Muscle of leg (tissue), 11 donors: ENCODE data around the gene MYO15A. TPM values are rescaled to one million over a fixed set of nuclear protein-coding genes. Genes with fewer than 3 reads are reported as not detected.

ENCODE experiments used
- DNase-seq: peaks from one replicate; pipeline ENCODE4 v3.0.0; 2013
- H3K27ac ChIP-seq: one replicate; pipeline ENCODE4 v1.5.1; 2013; ENCODE audit warnings: mild to moderate bottlenecking, low read length, control low read depth
- H3K27me3 ChIP-seq: one replicate; pipeline ENCODE4 v1.6.1; 2013; ENCODE audit warnings: low read length; ENCODE audit not compliant: control insufficient read depth, insufficient read depth
- H3K36me3 ChIP-seq: one replicate; pipeline ENCODE4 v1.6.1; 2013; ENCODE audit warnings: low read length; ENCODE audit not compliant: control insufficient read depth, insufficient read depth
- H3K4me1 ChIP-seq: one replicate; pipeline ENCODE4 v1.6.1; 2013; ENCODE audit warnings: low read length; ENCODE audit not compliant: control insufficient read depth, insufficient read depth
- H3K4me3 ChIP-seq: one replicate; pipeline ENCODE4 v1.5.1; 2013; ENCODE audit warnings: low read length, control low read depth
- H3K9me3 ChIP-seq: replicated peaks from 2 replicates; pipeline ENCODE4 v1.6.1; 2013; ENCODE audit warnings: low read depth, low read length; ENCODE audit not compliant: control insufficient read depth
- WGBS: methylation state at CpG from one replicate; pipeline ENCODE4 v1.1.5; 2013; ENCODE audit warnings: missing lambda C conversion rate; ENCODE audit not compliant: insufficient coverage; 5-methylcytosine and 5-hydroxymethylcytosine counted together
- polyA plus RNA-seq, 8 donors: library from polyadenylated mRNA; unstranded; fragments of 120-200 nt; gene quantifications; one replicate each; pipeline versions ENCODE4 v1.2.1 to v1.2.3, GENCODE V29; 2013; ENCODE audit warnings: inconsistent platforms in 1 of 8, low replicate concordance in 1 of 8; ENCODE audit not compliant: insufficient read length in 8 of 8, insufficient read depth in 1 of 8
- total RNA-seq: library from RNA; stranded (reverse); fragments of 120-200 nt; gene quantifications from one replicate; pipeline ENCODE4 v1.2.4, GENCODE V29; 2013

MYO15A gene
- total and polyA plus RNA-seq, 9 donors = 0.58 to 1.8 (median 1.2) TPM

DNA sequence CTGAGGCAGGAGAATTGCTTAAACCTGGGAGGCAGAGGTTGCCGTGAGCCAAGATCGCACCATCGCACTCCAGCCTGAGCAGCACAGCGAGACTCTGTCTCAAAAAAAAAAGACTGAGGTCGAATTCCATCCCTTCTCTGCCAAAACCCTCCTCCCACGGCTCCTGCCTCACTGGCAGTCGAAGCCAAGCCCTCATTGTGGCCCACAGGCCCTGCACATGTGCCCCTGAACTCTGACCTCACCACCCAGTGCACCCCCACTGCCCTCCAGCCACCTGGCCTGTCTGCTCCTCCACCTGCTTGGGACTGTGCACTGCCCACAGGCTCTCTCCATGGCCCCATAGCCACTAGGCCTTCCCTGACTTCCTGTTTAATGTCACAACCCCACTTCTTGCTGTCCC lies 7.0 kb downstream of the MYO15A start:
- Histone ChIP-seq H3K36me3 (no peaks in the 10 kb centered on the region), H3K4me3 (no peak overlapping the region), H3K9me3 (peaks cover 13% of the 10 kb centered on the region), H3K27me3 (no peaks in the 10 kb centered on the region), H3K4me1 (peaks cover 17% of the 10 kb centered on the region), H3K27ac (no peak overlapping the region)
- no peak for DNase-seq
- WGBS = 54% methylated on average over 7 of the region's 7 CpGs

DNA sequence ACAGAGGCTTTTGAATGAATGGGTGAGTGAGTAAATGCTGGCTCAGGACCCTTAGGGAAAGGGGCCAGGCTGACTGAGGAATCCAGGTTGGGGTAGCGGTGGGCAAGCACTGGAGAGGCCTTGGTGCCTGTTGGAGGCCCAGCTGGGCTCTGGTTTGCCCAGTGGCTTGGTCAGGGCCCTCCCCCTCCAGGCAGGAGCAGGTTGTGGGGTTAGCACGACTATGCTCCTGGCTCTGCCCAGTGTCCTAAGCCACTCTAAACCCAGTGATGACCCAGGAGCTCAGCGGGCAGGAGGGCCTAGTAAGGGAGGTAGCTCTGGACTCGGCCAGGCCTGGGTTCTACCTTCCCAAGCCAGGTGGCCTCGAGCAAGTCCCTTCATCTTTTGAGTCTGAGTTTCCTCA lies 7.5 kb downstream of the MYO15A start:
- no peak overlapping the region for H3K4me3 ChIP-seq
- H3K36me3 ChIP-seq = no peaks in the 10 kb centered on the region
- H3K9me3 ChIP-seq = peaks cover 13% of the 10 kb centered on the region
- no peaks in the 10 kb centered on the region for H3K27me3 ChIP-seq
- no peak overlapping the region for H3K27ac ChIP-seq
- 89% methylated on average over 4 of the region's 5 CpGs for WGBS
- DNase-seq = no peak
- H3K4me1 ChIP-seq = peaks cover 17% of the 10 kb centered on the region

DNA sequence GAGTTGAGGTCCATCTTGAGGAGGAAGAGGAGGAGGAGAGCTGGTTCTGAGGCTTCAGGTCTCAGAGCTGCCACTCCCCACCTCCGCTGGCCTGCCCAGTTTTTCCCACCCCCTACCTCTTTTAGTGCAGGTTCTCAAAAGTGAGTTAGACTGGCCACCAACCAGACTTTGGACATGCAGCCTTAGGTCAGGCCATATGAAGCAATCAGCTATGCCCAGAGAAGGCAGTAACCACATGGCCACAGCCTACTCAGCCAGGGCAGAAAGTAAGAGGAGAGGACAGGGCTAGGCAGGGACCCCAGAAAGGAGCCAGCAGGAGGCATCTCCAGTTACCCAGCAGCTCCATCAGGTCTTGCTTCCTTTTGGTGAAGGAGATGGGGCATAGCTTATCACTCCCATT lies 9.0 kb downstream of the MYO15A start:
- Histone ChIP-seq H3K9me3 (peaks cover 13% of the 10 kb centered on the region), H3K4me3 (no peak overlapping the region), H3K4me1 (peaks cover 18% of the 10 kb centered on the region), H3K27me3 (no peaks in the 10 kb centered on the region), H3K36me3 (no peaks in the 10 kb centered on the region), H3K27ac (peak overlapping the region; percentile 3)
- no peak for DNase-seq
- WGBS = no CpG with 5 or more reads among the region's 1 CpG

DNA sequence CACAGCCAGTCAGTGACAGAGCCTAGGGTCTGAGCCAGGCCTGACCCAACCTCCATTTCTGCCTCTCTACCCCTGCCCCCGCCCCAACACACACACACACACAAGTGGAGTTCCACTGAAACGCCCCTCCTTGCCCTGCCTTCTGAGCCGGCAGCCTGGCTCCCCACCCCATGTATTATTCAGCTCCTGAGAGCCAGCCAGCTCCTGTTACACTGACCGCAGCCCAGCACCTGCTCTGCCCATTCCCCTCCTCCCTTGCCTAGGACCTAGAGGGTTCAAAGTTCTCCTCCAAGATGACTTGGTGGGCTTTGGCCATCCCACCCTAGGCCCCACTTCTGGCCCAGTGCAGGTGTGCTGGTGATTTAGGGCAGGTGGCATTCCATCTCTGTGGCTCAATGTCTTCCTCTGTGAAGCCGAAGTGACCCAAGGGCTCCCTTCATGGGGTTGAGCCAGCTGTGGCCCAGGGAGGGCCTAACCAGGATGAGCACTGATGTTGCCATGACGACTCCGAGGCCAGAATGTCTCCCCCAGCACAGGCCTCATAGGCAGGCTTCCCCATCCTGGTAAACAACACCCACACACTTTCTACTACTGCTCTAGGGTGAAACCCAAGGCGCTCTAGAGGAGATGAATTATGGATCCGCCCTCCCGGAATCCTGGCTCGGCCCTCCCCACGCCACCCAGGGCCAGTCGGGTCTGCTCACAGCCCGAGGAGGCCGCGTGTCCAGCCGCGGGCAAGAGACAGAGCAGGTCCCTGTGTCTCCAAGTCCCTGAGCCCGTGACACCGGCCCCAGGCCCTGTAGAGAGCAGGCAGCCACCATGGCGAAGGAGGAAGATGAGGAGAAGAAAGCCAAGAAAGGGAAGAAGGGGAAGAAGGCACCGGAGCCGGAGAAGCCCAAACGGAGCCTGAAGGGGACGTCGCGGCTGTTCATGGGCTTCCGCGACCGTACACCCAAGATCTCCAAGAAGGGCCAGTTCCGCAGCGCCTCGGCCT lies 9.7 kb downstream of the MYO15A start:
- peak overlapping the region; percentile 3 for H3K27ac ChIP-seq
- no peaks in the 10 kb centered on the region for H3K36me3 ChIP-seq
- H3K4me3 ChIP-seq = no peak overlapping the region
- peaks cover 13% of the 10 kb centered on the region for H3K9me3 ChIP-seq
- no peak for DNase-seq
- peaks cover 25% of the 10 kb centered on the region for H3K4me1 ChIP-seq
- 82% methylated on average over 33 of the region's 33 CpGs for WGBS
- H3K27me3 ChIP-seq = no peaks in the 10 kb centered on the region

DNA sequence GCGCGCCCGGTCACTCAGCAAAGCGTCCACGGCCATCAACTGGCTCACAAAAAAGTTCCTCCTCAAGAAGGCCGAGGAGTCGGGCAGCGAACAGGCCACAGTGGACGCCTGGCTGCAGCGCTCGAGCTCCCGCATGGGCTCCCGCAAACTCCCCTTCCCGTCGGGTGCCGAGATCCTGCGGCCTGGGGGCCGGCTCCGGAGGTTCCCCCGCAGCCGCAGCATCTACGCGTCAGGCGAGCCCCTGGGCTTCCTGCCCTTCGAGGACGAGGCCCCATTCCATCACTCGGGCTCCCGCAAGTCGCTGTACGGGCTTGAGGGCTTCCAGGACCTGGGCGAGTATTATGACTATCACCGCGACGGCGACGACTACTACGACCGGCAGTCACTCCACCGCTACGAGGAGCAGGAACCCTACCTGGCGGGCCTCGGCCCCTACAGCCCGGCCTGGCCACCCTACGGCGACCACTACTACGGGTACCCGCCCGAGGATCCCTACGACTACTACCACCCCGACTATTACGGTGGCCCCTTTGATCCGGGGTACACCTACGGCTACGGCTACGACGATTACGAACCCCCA lies 10.7 kb downstream of the MYO15A start:
- H3K27ac ChIP-seq = no peak overlapping the region
- H3K4me1 ChIP-seq = peaks cover 33% of the 10 kb centered on the region
- DNase-seq = no peak
- 98% methylated on average over 57 of the region's 57 CpGs for WGBS
- H3K27me3 ChIP-seq = no peaks in the 10 kb centered on the region
- no peak overlapping the region for H3K4me3 ChIP-seq
- H3K9me3 ChIP-seq = peaks cover 13% of the 10 kb centered on the region
- no peaks in the 10 kb centered on the region for H3K36me3 ChIP-seq

DNA sequence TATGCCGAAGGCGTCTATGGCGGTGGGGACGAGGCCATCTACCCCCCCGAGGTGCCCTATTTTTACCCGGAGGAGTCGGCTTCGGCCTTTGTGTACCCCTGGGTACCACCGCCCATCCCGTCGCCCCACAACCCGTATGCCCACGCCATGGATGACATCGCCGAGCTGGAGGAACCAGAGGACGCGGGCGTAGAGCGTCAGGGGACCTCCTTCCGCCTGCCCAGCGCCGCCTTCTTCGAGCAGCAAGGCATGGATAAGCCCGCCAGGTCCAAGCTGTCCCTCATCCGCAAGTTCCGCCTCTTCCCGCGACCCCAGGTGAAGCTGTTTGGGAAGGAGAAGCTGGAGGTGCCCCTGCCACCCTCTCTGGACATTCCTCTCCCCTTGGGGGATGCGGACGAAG lies 11.4 kb downstream of the MYO15A start:
- WGBS = 99% methylated on average over 26 of the region's 30 CpGs
- Histone ChIP-seq H3K36me3 (no peaks in the 10 kb centered on the region), H3K27me3 (no peaks in the 10 kb centered on the region)

DNA sequence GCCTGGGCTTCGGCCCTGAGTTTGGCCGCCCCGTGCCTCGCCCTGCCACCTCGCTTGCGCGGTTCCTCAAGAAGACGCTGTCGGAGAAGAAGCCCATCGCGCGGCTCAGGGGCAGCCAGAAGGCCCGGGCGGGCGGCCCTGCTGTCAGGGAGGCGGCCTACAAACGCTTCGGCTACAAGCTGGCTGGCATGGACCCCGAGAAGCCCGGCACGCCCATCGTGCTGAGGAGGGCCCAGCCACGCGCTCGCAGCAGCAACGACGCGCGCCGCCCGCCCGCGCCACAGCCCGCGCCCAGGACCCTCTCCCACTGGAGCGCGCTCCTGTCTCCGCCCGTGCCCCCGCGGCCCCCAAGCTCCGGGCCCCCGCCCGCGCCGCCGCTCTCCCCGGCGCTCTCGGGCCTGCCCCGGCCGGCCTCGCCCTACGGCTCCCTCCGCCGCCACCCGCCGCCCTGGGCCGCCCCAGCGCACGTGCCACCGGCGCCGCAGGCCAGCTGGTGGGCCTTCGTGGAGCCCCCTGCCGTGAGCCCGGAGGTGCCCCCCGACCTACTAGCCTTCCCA lies 12.0 kb downstream of the MYO15A start:
- H3K36me3 ChIP-seq = no peaks in the 10 kb centered on the region
- H3K4me3 ChIP-seq = no peak overlapping the region
- no peak overlapping the region for H3K27ac ChIP-seq
- no peaks in the 10 kb centered on the region for H3K27me3 ChIP-seq
- peaks cover 38% of the 10 kb centered on the region for H3K4me1 ChIP-seq
- DNase-seq = no peak
- 76% methylated on average over 52 of the region's 68 CpGs for WGBS
- peaks cover 13% of the 10 kb centered on the region for H3K9me3 ChIP-seq

More for the DNA sequence above, 11.4 kb downstream of the MYO15A start:
- Histone ChIP-seq H3K4me1 (peaks cover 38% of the 10 kb centered on the region), H3K27ac (no peak overlapping the region), H3K4me3 (no peak overlapping the region), H3K9me3 (peaks cover 13% of the 10 kb centered on the region)
- DNase-seq = no peak

DNA sequence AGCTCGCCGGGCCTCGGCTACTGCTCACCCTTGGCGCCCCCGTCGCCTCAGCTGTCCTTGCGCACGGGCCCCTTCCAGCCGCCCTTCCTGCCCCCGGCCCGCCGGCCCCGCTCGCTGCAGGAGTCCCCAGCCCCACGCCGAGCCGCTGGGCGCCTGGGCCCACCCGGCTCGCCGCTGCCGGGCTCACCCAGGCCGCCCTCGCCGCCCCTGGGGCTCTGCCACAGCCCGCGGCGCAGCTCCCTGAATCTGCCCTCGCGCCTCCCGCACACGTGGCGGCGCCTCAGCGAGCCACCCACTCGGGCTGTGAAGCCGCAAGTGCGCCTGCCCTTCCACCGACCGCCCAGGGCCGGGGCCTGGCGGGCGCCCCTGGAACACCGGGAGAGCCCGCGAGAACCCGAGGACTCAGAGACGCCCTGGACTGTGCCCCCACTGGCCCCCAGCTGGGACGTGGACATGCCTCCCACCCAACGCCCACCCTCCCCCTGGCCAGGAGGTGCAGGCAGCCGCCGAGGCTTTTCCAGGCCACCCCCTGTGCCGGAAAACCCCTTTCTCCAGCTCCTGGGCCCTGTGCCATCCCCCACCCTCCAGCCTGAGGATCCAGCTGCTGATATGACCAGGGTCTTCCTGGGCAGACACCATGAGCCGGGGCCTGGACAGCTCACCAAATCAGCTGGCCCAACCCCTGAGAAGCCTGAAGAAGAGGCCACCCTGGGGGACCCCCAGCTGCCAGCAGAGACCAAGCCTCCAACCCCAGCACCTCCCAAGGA lies 12.8 kb downstream of the MYO15A start:
- H3K9me3 ChIP-seq = peaks cover 13% of the 10 kb centered on the region
- peaks cover 38% of the 10 kb centered on the region for H3K4me1 ChIP-seq
- WGBS = 87% methylated on average over 54 of the region's 54 CpGs
- H3K27ac ChIP-seq = no peak overlapping the region
- peaks cover under 1% of the 10 kb centered on the region for H3K27me3 ChIP-seq
- DNase-seq = no peak
- no peak overlapping the region for H3K4me3 ChIP-seq
- H3K36me3 ChIP-seq = no peaks in the 10 kb centered on the region

DNA sequence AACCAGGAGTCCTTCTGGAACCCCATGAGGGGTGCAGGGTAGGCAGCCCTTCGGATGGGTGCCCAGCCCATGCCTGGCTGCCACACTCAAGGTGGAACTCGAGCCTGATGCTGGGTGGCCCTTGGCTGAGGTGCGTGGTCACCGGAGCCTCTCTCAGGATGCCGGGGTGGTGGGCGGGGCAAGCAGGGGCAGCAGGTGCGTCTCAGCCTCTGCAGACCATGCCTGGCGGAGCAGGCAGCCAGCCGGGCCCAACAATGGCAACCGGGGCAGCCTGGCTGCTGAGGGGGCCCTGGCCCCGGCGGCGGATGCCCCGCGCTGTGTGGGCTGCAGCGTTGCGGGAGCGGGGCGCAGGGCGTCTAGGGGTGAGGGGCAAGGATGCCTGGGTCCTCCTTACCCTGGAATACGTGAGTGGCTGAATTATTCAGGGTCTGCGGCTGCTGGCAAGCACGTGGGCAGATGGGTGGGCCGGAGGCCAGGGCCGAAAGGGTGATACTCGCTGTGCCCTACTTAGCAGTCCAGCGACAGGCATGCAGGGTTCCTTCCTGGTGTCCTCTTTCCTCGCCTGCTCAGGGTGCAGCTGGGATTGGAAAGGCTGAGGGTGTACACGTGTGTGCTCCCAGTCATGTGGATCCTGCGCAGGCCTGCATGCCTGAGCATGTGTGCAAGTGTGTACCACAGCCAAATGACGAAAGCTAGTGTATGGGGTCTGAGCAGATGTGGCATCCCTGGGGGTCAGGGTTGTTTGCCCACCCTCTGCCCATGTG lies 14.6 kb downstream of the MYO15A start:
- Histone ChIP-seq H3K4me1 (peaks cover 29% of the 10 kb centered on the region), H3K4me3 (no peak overlapping the region), H3K36me3 (no peaks in the 10 kb centered on the region), H3K9me3 (peaks cover 13% of the 10 kb centered on the region), H3K27me3 (peaks cover 2% of the 10 kb centered on the region), H3K27ac (peak overlapping the region; percentile 4)
- DNase-seq = peak; percentile 38
- WGBS = 69% methylated on average over 28 of the region's 31 CpGs
